ENCODE measurements around the gene TPSAB1.

DNA sequence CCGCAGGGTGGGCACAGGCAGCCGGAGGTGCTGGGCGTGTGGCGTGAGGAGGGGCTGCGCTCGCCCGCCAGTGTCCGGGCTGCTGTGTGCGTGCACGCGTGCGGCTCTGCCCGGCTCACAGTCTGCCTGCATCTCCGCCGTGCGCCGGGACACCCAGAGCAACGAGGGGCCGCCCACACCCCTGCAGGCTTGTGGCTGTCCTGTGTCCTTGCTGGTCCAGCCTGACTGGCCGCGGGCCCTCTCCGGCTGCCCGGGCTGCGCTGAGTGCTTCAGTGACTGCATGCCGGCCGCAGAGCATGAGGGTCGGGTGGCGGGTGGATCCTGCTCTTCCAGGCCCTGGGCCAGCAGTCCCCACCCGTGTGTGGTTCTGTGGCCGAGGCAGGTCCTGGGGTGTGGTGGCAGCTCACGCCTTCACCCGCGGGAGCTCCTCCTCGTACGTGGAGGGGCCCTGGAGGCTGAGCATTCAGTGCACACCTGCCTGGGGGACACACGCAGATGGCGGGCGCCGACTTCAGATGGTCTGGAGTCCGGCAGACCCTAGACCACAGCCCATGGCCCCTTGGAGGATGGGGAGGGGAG, 27.8 kb upstream of the TPSAB1 start:
- TF ChIP-seq, protein P1, sequence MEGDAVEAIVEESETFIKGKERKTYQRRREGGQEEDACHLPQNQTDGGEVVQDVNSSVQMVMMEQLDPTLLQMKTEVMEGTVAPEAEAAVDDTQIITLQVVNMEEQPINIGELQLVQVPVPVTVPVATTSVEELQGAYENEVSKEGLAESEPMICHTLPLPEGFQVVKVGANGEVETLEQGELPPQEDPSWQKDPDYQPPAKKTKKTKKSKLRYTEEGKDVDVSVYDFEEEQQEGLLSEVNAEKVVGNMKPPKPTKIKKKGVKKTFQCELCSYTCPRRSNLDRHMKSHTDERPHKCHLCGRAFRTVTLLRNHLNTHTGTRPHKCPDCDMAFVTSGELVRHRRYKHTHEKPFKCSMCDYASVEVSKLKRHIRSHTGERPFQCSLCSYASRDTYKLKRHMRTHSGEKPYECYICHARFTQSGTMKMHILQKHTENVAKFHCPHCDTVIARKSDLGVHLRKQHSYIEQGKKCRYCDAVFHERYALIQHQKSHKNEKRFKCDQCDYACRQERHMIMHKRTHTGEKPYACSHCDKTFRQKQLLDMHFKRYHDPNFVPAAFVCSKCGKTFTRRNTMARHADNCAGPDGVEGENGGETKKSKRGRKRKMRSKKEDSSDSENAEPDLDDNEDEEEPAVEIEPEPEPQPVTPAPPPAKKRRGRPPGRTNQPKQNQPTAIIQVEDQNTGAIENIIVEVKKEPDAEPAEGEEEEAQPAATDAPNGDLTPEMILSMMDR (IDR thresholded peaks at IDR 0.05; ENCODE audit: low read depth, low read length, missing input control), result no peak
- no peak for TF ChIP-seq ZBTB33 (IDR thresholded peaks at IDR 0.05)
- TF ChIP-seq RXRA (IDR thresholded peaks at IDR 0.05), result no peak
- TF ChIP-seq, protein P2, sequence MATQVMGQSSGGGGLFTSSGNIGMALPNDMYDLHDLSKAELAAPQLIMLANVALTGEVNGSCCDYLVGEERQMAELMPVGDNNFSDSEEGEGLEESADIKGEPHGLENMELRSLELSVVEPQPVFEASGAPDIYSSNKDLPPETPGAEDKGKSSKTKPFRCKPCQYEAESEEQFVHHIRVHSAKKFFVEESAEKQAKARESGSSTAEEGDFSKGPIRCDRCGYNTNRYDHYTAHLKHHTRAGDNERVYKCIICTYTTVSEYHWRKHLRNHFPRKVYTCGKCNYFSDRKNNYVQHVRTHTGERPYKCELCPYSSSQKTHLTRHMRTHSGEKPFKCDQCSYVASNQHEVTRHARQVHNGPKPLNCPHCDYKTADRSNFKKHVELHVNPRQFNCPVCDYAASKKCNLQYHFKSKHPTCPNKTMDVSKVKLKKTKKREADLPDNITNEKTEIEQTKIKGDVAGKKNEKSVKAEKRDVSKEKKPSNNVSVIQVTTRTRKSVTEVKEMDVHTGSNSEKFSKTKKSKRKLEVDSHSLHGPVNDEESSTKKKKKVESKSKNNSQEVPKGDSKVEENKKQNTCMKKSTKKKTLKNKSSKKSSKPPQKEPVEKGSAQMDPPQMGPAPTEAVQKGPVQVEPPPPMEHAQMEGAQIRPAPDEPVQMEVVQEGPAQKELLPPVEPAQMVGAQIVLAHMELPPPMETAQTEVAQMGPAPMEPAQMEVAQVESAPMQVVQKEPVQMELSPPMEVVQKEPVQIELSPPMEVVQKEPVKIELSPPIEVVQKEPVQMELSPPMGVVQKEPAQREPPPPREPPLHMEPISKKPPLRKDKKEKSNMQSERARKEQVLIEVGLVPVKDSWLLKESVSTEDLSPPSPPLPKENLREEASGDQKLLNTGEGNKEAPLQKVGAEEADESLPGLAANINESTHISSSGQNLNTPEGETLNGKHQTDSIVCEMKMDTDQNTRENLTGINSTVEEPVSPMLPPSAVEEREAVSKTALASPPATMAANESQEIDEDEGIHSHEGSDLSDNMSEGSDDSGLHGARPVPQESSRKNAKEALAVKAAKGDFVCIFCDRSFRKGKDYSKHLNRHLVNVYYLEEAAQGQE (IDR thresholded peaks at IDR 0.05), result no peak
- TF ChIP-seq SP1 (IDR thresholded peaks at IDR 0.05), result no peak
- TF ChIP-seq GABPA (IDR thresholded peaks at IDR 0.05 in 1 of 2, conservative IDR thresholded peaks at IDR 0.05 in 1 of 2), result no peak
